ENCODE results near the gene PHIP. TPM values are rescaled to one million over a fixed set of nuclear protein-coding genes. Genes with fewer than 3 reads are reported as not detected.
"Not testable (repeated sequence)": the region's sequence is repeated elsewhere in the genome, so short reads cannot be mapped to it uniquely, and the experiment has no call there.

The PHIP gene
- total and polyA plus RNA-seq, 2 donors from 2014 or later = 4.8 to 30.6 TPM

GRCh38 chr6:78909391-78909790, 168.7 kb downstream of the PHIP start:
- Histone ChIP-seq H3K9ac (ENCODE audit: low read length in 3 of 3) (no peak overlapping the region), H3K27me3 (ENCODE audit: control insufficient read depth, insufficient read depth, low read length) (no peaks in the 10 kb centered on the region), H3K9me3 (ENCODE audit: control insufficient read depth in 2 of 3, insufficient read depth in 1 of 3, low read length in 3 of 3) (no peaks in the 10 kb centered on the region), H3K4me3 (ENCODE audit: low read length in 3 of 3) (no peak overlapping the region), H3K36me3 (ENCODE audit: control insufficient read depth in 2 of 3, insufficient read depth in 3 of 3, low read length in 3 of 3) (no peaks in the 10 kb centered on the region), H3K27ac (ENCODE audit: low read depth in 2 of 2, low read length in 2 of 2) (no peak overlapping the region), H3K4me1 (ENCODE audit: control insufficient read depth in 2 of 3, insufficient read depth in 2 of 3, low read depth in 1 of 3, low read length in 3 of 3) (peaks cover 0 to 8% (median 0%) of the 10 kb centered on the region in 3 donors)
- DNase-seq (peak in 1 of 5 donors; percentile 35), FAIRE-seq (no peak)
- intact Hi-C loops (cut with DNase I) = no loop called here
- no peak for TF ChIP-seq CTCF (IDR thresholded peaks at IDR 0.05; ENCODE audit: borderline replicate concordance, extremely low read depth, insufficient read depth)

- intact Hi-C loops (cut with DNase I) = no loop called here
- Histone ChIP-seq H3K4me1 (ENCODE audit: control insufficient read depth in 2 of 3, insufficient read depth in 2 of 3, low read depth in 1 of 3, low read length in 3 of 3) (peaks cover 0 to 8% (median 0%) of the 10 kb centered on the region in 3 donors), H3K9ac (ENCODE audit: low read length in 3 of 3) (no peak overlapping the region), H3K36me3 (ENCODE audit: control insufficient read depth in 2 of 3, insufficient read depth in 3 of 3, low read length in 3 of 3) (no peaks in the 10 kb centered on the region), H3K27ac (ENCODE audit: low read depth in 2 of 2, low read length in 2 of 2) (no peak overlapping the region), H3K4me3 (ENCODE audit: low read length in 3 of 3) (no peak overlapping the region), H3K27me3 (ENCODE audit: control insufficient read depth, insufficient read depth, low read length) (no peaks in the 10 kb centered on the region), H3K9me3 (ENCODE audit: control insufficient read depth in 2 of 3, insufficient read depth in 1 of 3, low read length in 3 of 3) (no peaks in the 10 kb centered on the region)
- DNase-seq (no peak), FAIRE-seq (no peak)
- no peak for TF ChIP-seq CTCF (IDR thresholded peaks at IDR 0.05; ENCODE audit: borderline replicate concordance, extremely low read depth, insufficient read depth)
These were observed 169.4 kb downstream of the PHIP start for GRCh38 chr6:78908621-78909020.

GRCh38 chr6:78896227-78896626, 181.8 kb downstream of the PHIP start:
- no peak for TF ChIP-seq CTCF (IDR thresholded peaks at IDR 0.05; ENCODE audit: borderline replicate concordance, extremely low read depth, insufficient read depth)
- intact Hi-C loops (cut with DNase I) = no loop called here
- Histone ChIP-seq H3K36me3 (ENCODE audit: control insufficient read depth in 2 of 3, insufficient read depth in 3 of 3, low read length in 3 of 3) (peaks cover 0 to 2% (median 0%) of the 10 kb centered on the region in 3 donors), H3K4me3 (ENCODE audit: low read length in 3 of 3) (no peak overlapping the region), H3K27me3 (ENCODE audit: control insufficient read depth, insufficient read depth, low read length) (no peaks in the 10 kb centered on the region), H3K27ac (ENCODE audit: low read depth in 2 of 2, low read length in 2 of 2) (no peak overlapping the region), H3K9ac (ENCODE audit: low read length in 3 of 3) (no peak overlapping the region), H3K9me3 (ENCODE audit: control insufficient read depth in 2 of 3, insufficient read depth in 1 of 3, low read length in 3 of 3) (no peaks in the 10 kb centered on the region), H3K4me1 (ENCODE audit: control insufficient read depth in 2 of 3, insufficient read depth in 2 of 3, low read depth in 1 of 3, low read length in 3 of 3) (no peaks in the 10 kb centered on the region)
- FAIRE-seq = no peak
- DNase-seq = no peak

- FAIRE-seq; DNase-seq; H3K9me3 ChIP-seq (ENCODE audit: control insufficient read depth in 2 of 3, insufficient read depth in 1 of 3, low read length in 3 of 3); H3K27ac ChIP-seq (ENCODE audit: low read depth in 2 of 2, low read length in 2 of 2); H3K27me3 ChIP-seq (ENCODE audit: control insufficient read depth, insufficient read depth, low read length); H3K4me1 ChIP-seq (ENCODE audit: control insufficient read depth in 2 of 3, insufficient read depth in 2 of 3, low read depth in 1 of 3, low read length in 3 of 3); intact Hi-C loops (cut with DNase I); H3K9ac ChIP-seq (ENCODE audit: low read length in 3 of 3); H3K36me3 ChIP-seq (ENCODE audit: control insufficient read depth in 2 of 3, insufficient read depth in 3 of 3, low read length in 3 of 3); H3K4me3 ChIP-seq (ENCODE audit: low read length in 3 of 3): not testable (repeated sequence)
These were observed 188.2 kb downstream of the PHIP start for GRCh38 chr6:78889901-78890300.

Other genes starting within 250 kb of the PHIP start
- 6.6 TPM for gene IRAK1BP1, start 210.7 kb downstream of the PHIP start, total RNA-seq
- gene IRAK1BP1, start 210.7 kb downstream of the PHIP start, polyA plus RNA-seq (ENCODE audit: insufficient read depth, low read depth, low replicate concordance) = 6.1 TPM
- gene HMGN3, start 156.4 kb upstream of the PHIP start, total RNA-seq = 110 TPM
- 314 TPM for gene HMGN3, start 156.4 kb upstream of the PHIP start, polyA plus RNA-seq (ENCODE audit: insufficient read depth, low read depth, low replicate concordance)